ENCODE data around the gene GRM3.
"Not testable (repeated sequence)": the region's sequence is repeated elsewhere in the genome, so short reads cannot be mapped to it uniquely, and the experiment has no call there.

The GRM3 gene

GRCh38 chr7:86643561-86644281 is at the start of gene GRM3:
Gene GRM3, plus strand, starts transcription at chr7:86643909. Its CDS starts 121,237 bp downstream, at chr7:86765146.
- no peak for DNase-seq

GRCh38 chr7:86598311-86598710 is 45.4 kb upstream of the GRM3 start:
- no peak for DNase-seq

- no peak for DNase-seq
Observed at GRCh38 chr7:86598721-86599120, 45.0 kb upstream of the GRM3 start.

GRCh38 chr7:86600506-86601290 is 43.0 kb upstream of the GRM3 start:
- no peak for DNase-seq

- DNase-seq, result not testable (repeated sequence)
Observed at GRCh38 chr7:86615711-86616110, 28.0 kb upstream of the GRM3 start.

GRCh38 chr7:86644282-86645224 is 844 bp downstream of the GRM3 start:
- no peak for DNase-seq

GRCh38 chr7:86645225-86645608 is 1.5 kb downstream of the GRM3 start:
- no peak for DNase-seq

GRCh38 chr7:86645676-86646276 is 2.1 kb downstream of the GRM3 start:
- DNase-seq, result no peak

GRCh38 chr7:86647385-86648094 is 3.8 kb downstream of the GRM3 start:
- DNase-seq, result no peak

GRCh38 chr7:86648169-86648568 is 4.5 kb downstream of the GRM3 start:
- no peak for DNase-seq

- DNase-seq, result no peak
Observed at GRCh38 chr7:86653919-86654659, 10.4 kb downstream of the GRM3 start.

GRCh38 chr7:86657948-86658347 is 14.2 kb downstream of the GRM3 start:
- no peak for DNase-seq

- no peak for DNase-seq
Observed at GRCh38 chr7:86660950-86661462, 17.3 kb downstream of the GRM3 start.

- DNase-seq, result no peak
Observed at GRCh38 chr7:86664486-86664885, 20.8 kb downstream of the GRM3 start.

- DNase-seq, result no peak
Observed at GRCh38 chr7:86664991-86665390, 21.3 kb downstream of the GRM3 start.

- DNase-seq, result no peak
Observed at GRCh38 chr7:86665669-86666068, 22.0 kb downstream of the GRM3 start.

GRCh38 chr7:86667732-86668131 is 24.0 kb downstream of the GRM3 start:
- no peak for DNase-seq

- DNase-seq, result no peak
Observed at GRCh38 chr7:86668315-86668714, 24.6 kb downstream of the GRM3 start.

- no peak for DNase-seq
Observed at GRCh38 chr7:86687831-86688230, 44.1 kb downstream of the GRM3 start.

- DNase-seq, result no peak
Observed at GRCh38 chr7:86689363-86689762, 45.7 kb downstream of the GRM3 start.

- no peak for DNase-seq
Observed at GRCh38 chr7:86692755-86693154, 49.0 kb downstream of the GRM3 start.

Data from CD4-positive, alpha-beta T cell treated with Interleukin-6 for 4 hours (primary cell).